Liver (tissue), 9 donors: ENCODE measurements around the gene TMC1. TPM values are rescaled to one million over a fixed set of nuclear protein-coding genes. Genes with fewer than 3 reads are reported as not detected.

ENCODE experiments used
- DNase-seq: peaks from one replicate; pipeline ENCODE4 v3.0.0-alpha.2; 2017; ENCODE audit warnings: low spot score
- H3K27ac ChIP-seq, 2 donors: one replicate each; pipeline ENCODE4 v1.7.0; 2013; ENCODE audit warnings: inconsistent platforms in 2 of 2, low read length in 2 of 2, control low read depth in 1 of 2, low read depth in 1 of 2, mild to moderate bottlenecking in 1 of 2
- H3K27me3 ChIP-seq, 4 donors: one replicate each; pipeline versions ENCODE4 v1.6.1 to v1.7.0; 2013; ENCODE audit warnings: low read length in 3 of 4, inconsistent platforms in 1 of 4, mild to moderate bottlenecking in 1 of 4, moderate library complexity in 1 of 4; ENCODE audit not compliant: control insufficient read depth in 4 of 4, insufficient read depth in 4 of 4
- H3K36me3 ChIP-seq, 4 donors: one replicate each; pipeline versions ENCODE4 v1.6.1 to v1.7.0; 2013; ENCODE audit warnings: low read length in 3 of 4, mild to moderate bottlenecking in 3 of 4, low read depth in 1 of 4, moderate library complexity in 1 of 4; ENCODE audit not compliant: control insufficient read depth in 4 of 4, insufficient read depth in 3 of 4
- H3K4me1 ChIP-seq, 4 donors: one replicate each; pipeline versions ENCODE4 v1.6.1 to v1.7.0; 2013; ENCODE audit warnings: low read length in 3 of 4, mild to moderate bottlenecking in 3 of 4, moderate library complexity in 1 of 4; ENCODE audit not compliant: control insufficient read depth in 4 of 4, insufficient read depth in 4 of 4
- H3K4me3 ChIP-seq, 3 donors: one replicate each; pipeline versions ENCODE4 v1.6.1 to v1.7.0; 2013; ENCODE audit warnings: low read length in 3 of 3, control low read depth in 1 of 3, low read depth in 1 of 3, mild to moderate bottlenecking in 1 of 3
- H3K9ac ChIP-seq, 2 donors: one replicate each; pipeline ENCODE4 v1.7.0; 2013; ENCODE audit warnings: low read length in 2 of 2, mild to moderate bottlenecking in 2 of 2, moderate library complexity in 2 of 2, control low read depth in 1 of 2, low read depth in 1 of 2
- H3K9me3 ChIP-seq, 4 donors: one replicate each; pipeline versions ENCODE4 v1.6.1 to v1.7.0; 2013; ENCODE audit warnings: low read length in 3 of 4; ENCODE audit not compliant: control insufficient read depth in 4 of 4
- FOXA1 ChIP-seq: IDR thresholded peaks from 2 replicates; pipeline ENCODE4 v1.6.1; 2016; ENCODE audit warnings: antibody characterized with exemption
- FOXA2 ChIP-seq: IDR thresholded peaks from 2 replicates; pipeline ENCODE4 v1.6.1; 2016; ENCODE audit warnings: antibody characterized with exemption
- HNF4A ChIP-seq, 2 donors: conservative IDR thresholded peaks; 2 replicates each; pipeline ENCODE4 v1.6.1; 2016; ENCODE audit warnings: antibody characterized with exemption in 2 of 2, mild to moderate bottlenecking in 2 of 2
- HNF4G ChIP-seq: IDR thresholded peaks from 2 replicates; pipeline ENCODE4 v1.6.1; 2016; ENCODE audit warnings: antibody characterized with exemption
- MAX ChIP-seq: IDR thresholded peaks from 2 replicates; pipeline ENCODE4 v1.6.1; 2016; ENCODE audit warnings: antibody characterized with exemption
- RAD21 ChIP-seq, 2 donors: IDR thresholded peaks; 2 replicates each; pipeline ENCODE4 v1.6.1; 2016; ENCODE audit warnings: antibody characterized with exemption in 2 of 2, mild to moderate bottlenecking in 2 of 2
- REST ChIP-seq: IDR thresholded peaks from 2 replicates; pipeline ENCODE4 v1.6.1; 2016; ENCODE audit warnings: antibody characterized with exemption, mild to moderate bottlenecking
- SP1 ChIP-seq: IDR thresholded peaks from 2 replicates; pipeline ENCODE4 v1.6.1; 2018; ENCODE audit warnings: antibody characterized with exemption, mild to moderate bottlenecking
- TAF1 ChIP-seq: conservative IDR thresholded peaks from 2 replicates; pipeline ENCODE4 v1.6.1; 2016; ENCODE audit warnings: antibody characterized with exemption, mild to moderate bottlenecking
- WGBS: extraction: QIAGEN DNeasy Blood & Tissue Kit; methylation state at CpG from one replicate; pipeline ENCODE4 v1.1.7; 2013; 5-methylcytosine and 5-hydroxymethylcytosine counted together
- polyA plus RNA-seq, 2 donors: library from polyadenylated mRNA; stranded (reverse) in 1 of 2; unstranded in 1 of 2; fragments of 200-250 nt in 1 of 2; fragments of >200 nt in 1 of 2; fragmentation: Nextera tagmentation in 1 of 2; extraction: Ambion mirVana in 1 of 2; gene quantifications; one replicate each; pipeline versions ENCODE4 v1.2.1 to v1.2.3, GENCODE V29; 2013 to 2015
- total RNA-seq, 2 donors: library from RNA; depleted of rRNA; stranded (reverse); fragments of >200 nt; gene quantifications; one replicate each; pipeline ENCODE4 v1.2.3, GENCODE V29; 2014
- TF ChIP-seq, protein P1 (sequence below): IDR thresholded peaks from 2 replicates; pipeline ENCODE4 v1.6.1; 2016; ENCODE audit warnings: antibody characterized with exemption
- donor health status: healthy.
- donor health status: healthy.
- donor health status: healthy.
- donor health status: healthy.
- donor health status: healthy.

Gene TMC1
- total and polyA plus RNA-seq, 4 donors = 0.09 TPM; not detected in 3

- TF ChIP-seq HNF4A (conservative IDR thresholded peaks at IDR 0.05) (no peak), TAF1 (no peak), FOXA1 (no peak), FOXA2 (no peak), REST (no peak)
- TF ChIP-seq, protein P1, sequence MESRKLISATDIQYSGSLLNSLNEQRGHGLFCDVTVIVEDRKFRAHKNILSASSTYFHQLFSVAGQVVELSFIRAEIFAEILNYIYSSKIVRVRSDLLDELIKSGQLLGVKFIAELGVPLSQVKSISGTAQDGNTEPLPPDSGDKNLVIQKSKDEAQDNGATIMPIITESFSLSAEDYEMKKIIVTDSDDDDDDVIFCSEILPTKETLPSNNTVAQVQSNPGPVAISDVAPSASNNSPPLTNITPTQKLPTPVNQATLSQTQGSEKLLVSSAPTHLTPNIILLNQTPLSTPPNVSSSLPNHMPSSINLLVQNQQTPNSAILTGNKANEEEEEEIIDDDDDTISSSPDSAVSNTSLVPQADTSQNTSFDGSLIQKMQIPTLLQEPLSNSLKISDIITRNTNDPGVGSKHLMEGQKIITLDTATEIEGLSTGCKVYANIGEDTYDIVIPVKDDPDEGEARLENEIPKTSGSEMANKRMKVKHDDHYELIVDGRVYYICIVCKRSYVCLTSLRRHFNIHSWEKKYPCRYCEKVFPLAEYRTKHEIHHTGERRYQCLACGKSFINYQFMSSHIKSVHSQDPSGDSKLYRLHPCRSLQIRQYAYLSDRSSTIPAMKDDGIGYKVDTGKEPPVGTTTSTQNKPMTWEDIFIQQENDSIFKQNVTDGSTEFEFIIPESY = no peak
- no peak overlapping the region for H3K9ac ChIP-seq
- 72% methylated on average over 3 of the region's 3 CpGs for WGBS
These were observed 254.2 kb downstream of the TMC1 start for GRCh38 chr9:72775570-72775969.

DNA sequence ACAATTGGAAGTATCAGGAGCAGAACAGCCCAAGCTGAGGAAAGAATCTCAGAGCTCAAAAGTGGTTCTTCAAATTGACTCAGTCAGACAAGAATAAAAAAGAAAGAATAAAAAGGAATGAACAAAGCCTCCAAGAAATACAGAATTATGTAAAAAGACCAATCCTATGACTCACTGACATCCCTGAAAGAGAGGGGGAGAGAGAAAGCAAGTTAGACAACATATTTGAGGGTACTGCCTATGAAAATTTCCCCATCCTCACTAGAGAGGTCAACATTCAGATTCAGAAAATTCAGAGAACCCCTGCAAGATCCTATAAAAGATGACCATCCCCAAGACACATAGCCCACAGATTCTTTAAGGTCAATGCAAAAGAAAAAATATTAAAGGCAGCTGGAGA, 258.2 kb downstream of the TMC1 start:
- Histone ChIP-seq H3K9me3 (peaks cover 0 to 3% (median 0%) of the 10 kb centered on the region in 4 donors), H3K36me3 (no peaks in the 10 kb centered on the region), H3K4me3 (no peak overlapping the region), H3K27me3 (peaks cover 0 to 4% (median 0%) of the 10 kb centered on the region in 4 donors), H3K4me1 (no peaks in the 10 kb centered on the region), H3K9ac (no peak overlapping the region), H3K27ac (no peak overlapping the region)
- no peak for DNase-seq
- TF ChIP-seq, protein P1 = no peak
- no peak for TF ChIP-seq RAD21 (IDR thresholded peaks at IDR 0.05)
- no peak for TF ChIP-seq FOXA2
- TF ChIP-seq TAF1 = no peak
- no peak for TF ChIP-seq MAX
- TF ChIP-seq SP1 = no peak
- TF ChIP-seq HNF4G = no peak
- no peak for TF ChIP-seq REST

More at GRCh38 chr9:72775570-72775969, 254.2 kb downstream of the TMC1 start:
- Histone ChIP-seq H3K27me3 (peaks cover 0 to 4% (median 0%) of the 10 kb centered on the region in 4 donors), H3K4me1 (no peaks in the 10 kb centered on the region), H3K4me3 (no peak overlapping the region), H3K27ac (no peak overlapping the region), H3K36me3 (no peaks in the 10 kb centered on the region), H3K9me3 (no peaks in the 10 kb centered on the region)
- DNase-seq = no peak
